Measurements from ENCODE around the gene UBR3. TPM values are rescaled to one million over a fixed set of nuclear protein-coding genes. Genes with fewer than 3 reads are reported as not detected.
A peak's percentile ranks its signal among the peaks of the same experiment; 100 is the strongest.

Gene UBR3
- total RNA-seq, 6 experiments from 2014 or later: 30.1 to 46.3 (median 40.5) TPM

- Mint-ChIP-seq H3K36me3 (ENCODE audit: low read depth) (peaks cover 44% of the 10 kb centered on the region), H3K27ac (peak within 1 kb of the TSS; percentile 75)
Observed at GRCh38 chr2:169824373-169825333, 2.6 kb upstream of the UBR3 start, which contains the start of gene METTL5. Gene METTL5, minus strand, starts transcription at chr2:169824905. Its CDS starts 308 bp downstream, at chr2:169824597.

GRCh38 chr2:169828141-169828811 lies 1.0 kb downstream of the UBR3 start:
- peaks cover 19% of the 10 kb centered on the region for H3K36me3 Mint-ChIP-seq (ENCODE audit: low read depth)
- TF ChIP-seq CTCF (IDR thresholded peaks at IDR 0.05): no peak
- H3K27me3 Mint-ChIP-seq (ENCODE audit: insufficient read depth): no peaks in the 10 kb centered on the region; the same call in 1 of the 2 replicates
- peak overlapping the region; percentile 81 for H3K27ac Mint-ChIP-seq
- peak overlapping the region; percentile 99 for H3K4me3 Mint-ChIP-seq
- DNase-seq: peak; percentile 25
- no peaks in the 10 kb centered on the region for H3K9me3 Mint-ChIP-seq
- peaks cover 55% of the 10 kb centered on the region for H3K4me1 Mint-ChIP-seq (ENCODE audit: low read depth)

More at GRCh38 chr2:169824373-169825333, 2.6 kb upstream of the UBR3 start, which contains the start of gene METTL5:
- Mint-ChIP-seq H3K4me1 (ENCODE audit: low read depth) (peaks cover 69% of the 10 kb centered on the region), H3K27me3 (ENCODE audit: insufficient read depth) (no peaks in the 10 kb centered on the region; the same call in none of the 2 replicates), H3K4me3 (peak within 1 kb of the TSS; percentile 93), H3K9me3 (no peaks in the 10 kb centered on the region)
- peak; percentile 54 for DNase-seq
- TF ChIP-seq CTCF (IDR thresholded peaks at IDR 0.05): peak; percentile 91

GRCh38 chr2:169834401-169834800 lies 7.1 kb downstream of the UBR3 start:
- H3K27me3 Mint-ChIP-seq (ENCODE audit: insufficient read depth): 0 out of 2 replicates have a peak, but pooled peaks cover 1% of the 10 kb centered on the region
- no peak for DNase-seq
- TF ChIP-seq CTCF (IDR thresholded peaks at IDR 0.05): no peak
- peaks cover 36% of the 10 kb centered on the region for H3K4me1 Mint-ChIP-seq (ENCODE audit: low read depth)
- H3K27ac Mint-ChIP-seq: no peak overlapping the region
- no peak overlapping the region for H3K4me3 Mint-ChIP-seq
- no peaks in the 10 kb centered on the region; the same call in 1 of the 2 replicates for H3K36me3 Mint-ChIP-seq (ENCODE audit: low read depth)
- H3K9me3 Mint-ChIP-seq: no peaks in the 10 kb centered on the region

GRCh38 chr2:169838743-169839489 lies 11.7 kb downstream of the UBR3 start:
- H3K4me3 Mint-ChIP-seq: no peak overlapping the region
- H3K4me1 Mint-ChIP-seq (ENCODE audit: low read depth): peaks cover 17% of the 10 kb centered on the region; the same call in 1 of the 2 replicates
- DNase-seq: no peak
- 0 out of 2 replicates have a peak, but pooled peaks cover 1% of the 10 kb centered on the region for H3K27me3 Mint-ChIP-seq (ENCODE audit: insufficient read depth)
- H3K9me3 Mint-ChIP-seq: no peaks in the 10 kb centered on the region
- peaks cover 9% of the 10 kb centered on the region for H3K36me3 Mint-ChIP-seq (ENCODE audit: low read depth)
- no peak overlapping the region for H3K27ac Mint-ChIP-seq
- TF ChIP-seq CTCF (IDR thresholded peaks at IDR 0.05): no peak

Measured in HFFc6 (cell line).